T1000 (cell line): ENCODE results near the gene RUNDC3A.
"Not testable (repeated sequence)": the region's sequence is repeated elsewhere in the genome, so short reads cannot be mapped to it uniquely, and the experiment has no call there.

Experiments
- DNase-seq: peaks from one replicate; lab custom pipeline; 2025; ENCODE audit warnings: mixed read lengths; lab: John Stamatoyannopoulos, UW

RUNDC3A gene

DNA sequence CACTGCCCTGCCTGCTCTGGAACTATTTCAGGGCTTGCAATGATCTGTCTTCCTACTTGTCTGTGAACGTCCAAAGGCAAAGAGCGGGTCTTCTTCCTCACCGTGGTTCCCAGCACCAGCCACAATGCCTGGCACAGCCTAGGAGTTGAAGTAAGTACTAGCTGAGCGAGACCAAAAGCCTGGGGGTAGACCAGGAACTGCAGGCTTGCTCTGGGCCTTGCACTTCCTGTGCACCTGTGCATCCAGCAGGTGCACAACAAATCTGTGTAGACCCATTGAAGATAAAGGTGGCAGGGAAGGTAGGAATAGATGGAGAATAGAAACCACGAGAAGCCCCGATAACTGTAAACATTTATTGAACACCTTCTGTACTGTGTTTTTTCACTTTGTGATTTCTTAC is 50.6 kb downstream of the RUNDC3A start:
- no peak for DNase-seq

DNA sequence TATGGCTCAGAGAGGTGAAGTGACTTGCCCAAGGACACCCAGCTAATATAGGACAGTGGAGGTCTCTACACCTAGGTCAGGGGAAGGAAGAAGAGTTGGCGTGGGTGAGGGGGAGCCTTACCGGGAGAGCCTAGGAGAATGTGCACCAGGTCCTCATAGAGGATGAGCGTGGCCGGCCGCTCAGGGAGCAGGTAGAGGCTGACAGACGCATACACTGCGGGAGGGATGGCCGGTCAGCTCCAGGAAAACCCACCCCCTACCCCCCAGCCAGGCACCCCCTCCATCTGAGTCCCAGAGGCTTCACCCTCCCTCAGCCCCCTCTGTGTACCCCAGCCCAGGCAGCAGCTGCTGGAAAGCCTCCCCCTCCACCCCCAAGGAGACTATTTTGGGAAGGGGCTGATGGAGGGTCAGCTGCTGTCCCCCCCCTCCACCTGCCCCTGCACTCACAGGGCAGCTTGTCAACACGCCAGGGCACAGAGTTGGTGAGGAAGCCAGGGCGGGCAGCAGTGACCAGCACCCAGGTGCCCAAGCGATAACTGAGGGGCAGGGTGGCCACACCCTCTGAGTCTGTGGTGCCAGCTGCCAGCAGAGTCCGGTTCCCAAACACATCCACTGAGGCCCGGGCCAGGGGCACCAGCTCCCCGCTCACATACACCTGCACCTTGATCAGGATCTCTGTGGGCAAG is 51.2 kb downstream of the RUNDC3A start:
- no peak for DNase-seq

DNA sequence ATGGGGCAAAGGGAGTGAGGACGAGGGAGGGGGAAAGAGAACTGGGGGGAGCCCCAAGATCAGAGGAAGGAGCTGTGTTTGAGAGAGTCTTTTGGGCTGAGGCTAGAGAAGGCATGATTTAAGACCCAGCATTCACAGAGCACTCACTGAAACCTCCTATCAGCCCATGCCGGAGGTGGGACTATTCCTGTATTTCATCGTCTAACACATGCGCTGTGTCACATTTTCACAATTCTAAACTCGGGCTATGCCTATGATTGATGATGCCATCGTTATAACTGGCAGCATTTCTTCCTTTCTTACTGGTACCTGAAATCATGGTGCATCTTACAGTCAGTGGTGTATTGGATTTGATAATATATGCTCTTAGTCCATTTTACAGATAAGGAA is 51.7 kb downstream of the RUNDC3A start:
- no peak for DNase-seq

DNA sequence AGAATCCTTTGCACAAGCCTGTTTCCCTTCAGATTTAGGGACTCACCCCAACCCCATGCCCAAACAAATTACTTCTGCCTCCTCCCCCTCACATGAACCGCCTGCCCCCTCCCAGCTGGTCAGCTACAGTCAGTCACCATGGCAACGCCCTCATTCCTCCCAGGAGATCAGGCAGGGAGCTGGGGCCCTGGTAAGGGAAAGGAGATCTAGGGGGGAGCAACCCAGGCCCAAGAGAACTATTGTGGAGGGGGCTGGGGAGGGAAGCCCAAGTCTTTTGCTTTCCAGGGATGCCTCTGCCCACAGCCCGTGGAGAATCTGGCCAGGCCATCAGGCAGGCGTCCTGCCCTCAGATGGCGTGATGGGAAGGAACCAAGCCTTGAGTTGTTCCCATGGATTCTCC is 52.4 kb downstream of the RUNDC3A start:
- no peak for DNase-seq

DNA sequence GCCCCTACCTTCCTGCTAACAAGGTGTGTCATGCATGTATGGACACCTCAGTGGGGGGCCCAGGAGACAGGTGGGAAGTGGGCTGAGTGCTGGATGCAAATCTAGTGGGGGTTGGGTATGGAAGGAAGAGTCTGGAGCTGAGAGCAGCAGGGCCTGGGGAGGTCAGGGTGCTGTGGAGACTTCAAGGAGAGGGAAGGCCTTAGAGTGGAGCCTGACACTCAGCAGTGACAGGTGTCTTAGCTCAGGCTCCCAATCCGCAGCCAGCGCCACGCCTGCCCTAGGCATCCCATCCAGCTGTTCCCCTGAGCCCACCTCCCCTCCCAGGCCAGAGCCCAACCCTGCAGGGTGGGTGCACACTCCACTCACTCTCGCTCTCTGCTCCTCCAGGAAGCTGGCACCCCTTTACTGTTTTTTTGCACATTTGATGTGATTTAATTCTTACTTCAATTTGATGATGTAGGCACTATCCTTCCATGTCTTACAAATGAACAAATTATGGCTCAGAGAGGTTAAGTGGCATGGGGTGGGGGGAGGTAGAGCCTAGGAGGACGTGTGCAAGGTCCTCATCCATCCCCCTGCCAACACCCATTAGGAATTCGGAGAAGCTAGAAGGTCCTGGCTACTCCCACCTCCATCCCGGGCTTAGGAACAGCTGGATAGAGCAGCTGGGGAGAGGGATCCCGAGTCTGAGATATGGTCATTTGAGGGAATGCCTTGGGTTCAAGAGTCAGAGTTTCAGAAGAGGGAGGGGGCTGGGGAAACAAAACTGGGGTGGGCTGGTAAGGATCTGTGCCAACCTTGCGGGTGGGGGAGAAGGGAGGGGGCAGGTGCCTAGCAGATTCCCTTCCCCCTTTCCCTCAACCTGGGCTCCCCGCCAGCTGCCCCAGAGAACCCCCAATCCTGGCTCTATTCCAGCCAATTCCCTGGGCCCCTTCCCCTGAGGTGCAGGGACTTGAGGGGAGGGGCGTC is 53.2 kb downstream of the RUNDC3A start:
- DNase-seq = no peak

DNA sequence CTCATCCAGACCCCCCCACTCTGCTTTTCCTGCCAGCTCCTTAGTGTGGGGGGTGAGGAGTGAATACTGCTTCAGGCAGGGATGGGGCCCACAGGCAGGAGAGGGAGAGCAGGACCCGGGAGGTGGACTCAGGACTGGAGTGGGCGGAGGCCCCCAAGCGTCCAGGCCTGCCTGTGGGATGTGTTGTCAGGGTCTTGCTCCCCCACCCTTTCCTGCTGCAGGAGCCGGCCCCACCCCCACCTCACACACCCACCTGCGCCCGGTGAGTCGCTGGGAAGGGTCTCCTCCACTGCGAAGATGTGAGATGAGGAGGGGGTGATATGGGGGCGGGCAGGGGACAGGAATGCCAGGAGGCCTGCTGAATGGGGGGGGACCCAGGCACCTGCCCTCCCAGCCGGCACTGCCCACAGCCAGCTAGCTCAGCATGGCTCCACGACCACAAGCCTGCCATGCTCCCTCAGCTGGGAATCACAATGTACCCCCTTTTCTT is 54.1 kb downstream of the RUNDC3A start:
- DNase-seq = no peak

DNA sequence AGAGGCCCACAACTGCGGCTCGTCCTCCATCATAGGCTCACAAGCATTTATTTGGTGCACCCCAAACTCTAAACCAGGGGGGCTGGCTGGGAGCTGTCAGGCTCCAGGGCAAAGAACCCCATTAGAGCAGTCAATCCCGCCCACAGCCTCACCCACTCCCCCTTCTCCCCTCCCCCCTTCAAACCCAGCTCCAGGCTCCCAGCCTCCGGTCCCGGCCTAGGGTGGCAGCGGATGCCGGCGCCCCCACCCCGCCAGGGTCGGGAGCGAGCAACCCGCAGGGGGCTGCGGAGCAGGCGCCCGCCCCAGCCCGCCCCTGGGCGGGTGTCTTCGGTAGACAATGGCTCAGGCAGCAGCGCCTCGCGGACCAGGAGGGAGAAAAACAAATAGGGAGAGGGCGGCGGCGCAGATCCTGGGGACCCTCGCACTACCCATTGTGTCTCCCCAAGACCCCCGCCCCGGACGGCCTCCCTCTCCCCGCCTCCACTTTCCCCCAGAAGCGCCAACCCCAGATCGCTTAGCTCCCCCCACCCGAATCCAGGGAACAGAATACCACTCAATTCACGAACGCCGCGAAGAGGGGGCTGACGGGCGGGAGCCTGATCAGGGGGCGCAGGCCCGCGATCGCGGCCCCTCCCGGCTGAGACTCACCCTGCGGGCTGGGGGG is 54.7 kb downstream of the RUNDC3A start:
- no peak for DNase-seq

DNA sequence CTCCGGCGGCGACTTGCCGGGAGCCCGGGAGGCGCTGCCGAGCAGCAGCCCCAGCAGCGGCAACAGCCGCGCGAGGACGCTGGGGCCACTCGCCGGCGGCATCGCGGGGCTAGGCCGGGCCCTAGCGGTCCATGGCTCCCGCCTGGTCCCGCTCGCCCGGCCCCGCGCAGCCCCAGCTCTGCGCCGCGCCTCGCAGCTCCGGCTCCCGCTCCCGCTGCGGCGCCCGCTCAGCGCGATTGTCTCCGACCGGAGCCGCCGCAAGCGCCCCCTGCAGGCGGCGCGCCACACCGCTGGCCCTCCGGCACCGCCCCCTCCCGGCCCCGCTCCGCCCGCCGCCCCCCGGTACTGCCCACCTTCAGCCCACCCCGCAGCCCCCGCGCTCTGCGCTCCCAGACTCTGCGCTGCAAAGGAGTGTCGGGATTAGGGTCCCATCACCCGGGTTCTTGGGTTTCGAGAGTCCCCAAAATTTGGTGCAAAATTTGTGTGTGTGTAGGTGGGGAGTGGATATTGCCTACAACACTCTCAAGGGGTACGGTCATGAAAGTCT is 55.3 kb downstream of the RUNDC3A start, which contains the start of gene FAM171A2:
Gene FAM171A2, minus strand, starts transcription at position 241 of the 547 bp plus-strand sequence. Its CDS starts 139 bp downstream, at position 102.
- DNase-seq = peak; percentile 54

DNA sequence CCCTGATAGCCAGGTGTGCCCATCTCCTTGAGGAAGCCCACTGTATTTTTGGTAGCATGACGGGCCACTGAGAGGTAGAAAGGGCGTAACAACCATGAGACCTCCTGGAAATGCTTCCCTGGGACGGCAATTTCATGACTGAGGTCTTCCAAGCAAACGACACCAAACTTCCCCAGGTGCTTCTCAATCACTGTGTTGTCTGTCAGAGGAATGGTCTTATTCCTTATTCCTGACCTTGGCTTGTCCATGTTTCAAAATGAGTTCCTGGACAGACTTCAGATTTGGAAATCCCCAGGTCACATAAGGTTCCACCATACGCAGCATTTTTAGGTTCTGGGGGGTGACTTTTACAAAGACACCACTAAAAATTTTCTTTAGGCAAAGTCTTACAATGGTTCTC is 56.6 kb downstream of the RUNDC3A start:
- DNase-seq = not testable (repeated sequence)

DNA sequence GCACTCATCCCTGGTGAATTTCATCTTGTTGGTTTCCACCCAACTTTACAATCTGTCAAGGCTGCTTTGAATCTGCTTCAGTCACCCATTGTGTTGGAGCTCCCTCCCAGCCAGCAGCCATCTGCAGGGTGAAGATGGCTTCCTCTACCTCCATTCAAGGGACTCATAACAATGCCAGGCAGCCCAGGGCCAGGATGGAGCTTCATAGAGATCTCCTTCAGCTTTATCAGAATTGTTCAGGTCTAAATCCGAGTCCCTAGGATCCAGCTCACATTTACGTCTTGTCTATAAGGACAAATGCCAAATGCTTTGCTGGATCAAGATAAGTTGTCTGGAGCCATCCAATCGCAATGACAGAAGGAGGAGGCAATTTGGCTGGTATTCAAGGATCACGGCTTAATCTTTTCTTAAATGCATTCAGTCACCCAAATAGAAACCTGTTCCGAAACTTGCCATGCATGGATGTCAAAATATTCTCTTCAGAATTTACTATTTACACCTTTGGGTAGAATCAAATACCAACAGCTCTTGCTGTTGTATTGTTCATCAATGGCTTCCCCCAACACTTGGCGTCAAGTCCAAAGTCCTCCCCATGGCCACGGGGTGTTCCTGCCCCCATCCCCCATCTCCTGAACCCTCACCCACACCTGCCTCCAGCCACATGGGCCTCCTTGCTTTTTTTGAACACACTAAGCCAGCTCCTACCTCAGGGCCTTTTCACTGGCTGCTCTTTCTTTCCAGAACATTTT is 59.0 kb downstream of the RUNDC3A start:
- DNase-seq = no peak
